ENCODE results near the gene GPR35.

GPR35 gene

DNA sequence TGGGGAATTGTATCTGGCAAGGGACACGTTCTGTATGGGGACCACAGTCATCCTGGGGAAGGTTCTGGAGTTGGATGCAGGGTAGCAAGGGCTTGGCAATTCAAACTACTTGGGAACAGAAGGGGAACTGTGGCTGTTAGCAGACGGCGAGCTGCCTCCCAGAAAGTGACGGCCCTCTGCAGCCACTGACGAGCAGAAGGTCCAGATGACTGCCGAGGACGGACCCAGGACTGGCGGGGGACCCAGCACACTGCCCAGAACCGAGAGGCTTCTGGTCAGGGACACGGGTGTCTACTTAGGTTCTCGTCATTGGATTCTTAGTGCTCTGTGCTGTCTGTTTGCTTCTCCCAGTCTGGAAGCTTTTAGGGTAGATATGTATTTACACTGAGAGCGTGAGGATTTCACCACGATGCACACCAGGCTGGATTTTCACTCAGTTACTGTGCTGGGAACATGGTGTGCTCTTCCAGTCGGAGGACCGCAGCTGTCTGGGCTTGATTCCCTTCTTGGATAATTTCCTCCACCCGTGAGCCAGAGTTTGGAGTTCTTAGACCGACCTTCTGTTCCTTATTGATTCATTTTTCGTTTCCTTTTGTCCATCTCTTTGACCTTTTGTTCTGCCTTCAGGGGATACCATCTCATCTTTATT is 13.4 kb downstream of the GPR35 start:
- H3K9ac ChIP-seq (ENCODE audit: low read length), result no peak overlapping the region
- H3K36me3 ChIP-seq (ENCODE audit: insufficient read depth, low read length), result no peaks in the 10 kb centered on the region
- no peaks in the 10 kb centered on the region for H3K9me3 ChIP-seq (ENCODE audit: low read length)
- H3K4me3 ChIP-seq (ENCODE audit: low read depth in 1 of 2, low read length in 2 of 2), result no peak overlapping the region
- peaks cover 0 to 8% of the 10 kb centered on the region in 2 donors for H3K27me3 ChIP-seq (ENCODE audit: control insufficient read depth in 1 of 2, insufficient read depth in 2 of 2, low read length in 2 of 2)
- no peak overlapping the region for H3K27ac ChIP-seq (ENCODE audit: low read depth, low read length)
- H3K4me1 ChIP-seq (ENCODE audit: insufficient read depth, low read length), result no peaks in the 10 kb centered on the region

DNA sequence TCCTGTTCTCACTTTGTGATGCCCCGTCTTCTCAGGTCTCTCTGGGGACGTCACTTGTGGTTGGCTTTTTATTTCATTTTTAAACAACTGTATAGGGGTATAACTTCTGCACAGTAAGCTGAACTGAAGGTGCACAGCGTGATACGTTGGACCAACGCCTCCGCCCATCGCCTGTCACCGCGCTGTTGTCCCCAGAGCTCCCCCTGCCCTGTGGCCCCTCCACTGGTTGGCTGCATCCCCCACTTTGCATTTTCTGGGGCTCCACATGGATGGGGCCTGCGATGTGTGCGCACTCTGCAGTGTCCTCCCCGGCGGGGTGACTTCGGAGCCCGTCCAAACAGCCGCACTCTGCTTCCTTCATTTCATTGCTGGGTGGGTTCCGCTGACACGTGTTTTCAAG is 14.3 kb downstream of the GPR35 start:
- Histone ChIP-seq H3K4me3 (ENCODE audit: low read depth in 1 of 2, low read length in 2 of 2) (no peak overlapping the region), H3K9ac (ENCODE audit: low read length) (no peak overlapping the region), H3K27me3 (ENCODE audit: control insufficient read depth in 1 of 2, insufficient read depth in 2 of 2, low read length in 2 of 2) (peaks cover 0 to 12% of the 10 kb centered on the region in 2 donors)

DNA sequence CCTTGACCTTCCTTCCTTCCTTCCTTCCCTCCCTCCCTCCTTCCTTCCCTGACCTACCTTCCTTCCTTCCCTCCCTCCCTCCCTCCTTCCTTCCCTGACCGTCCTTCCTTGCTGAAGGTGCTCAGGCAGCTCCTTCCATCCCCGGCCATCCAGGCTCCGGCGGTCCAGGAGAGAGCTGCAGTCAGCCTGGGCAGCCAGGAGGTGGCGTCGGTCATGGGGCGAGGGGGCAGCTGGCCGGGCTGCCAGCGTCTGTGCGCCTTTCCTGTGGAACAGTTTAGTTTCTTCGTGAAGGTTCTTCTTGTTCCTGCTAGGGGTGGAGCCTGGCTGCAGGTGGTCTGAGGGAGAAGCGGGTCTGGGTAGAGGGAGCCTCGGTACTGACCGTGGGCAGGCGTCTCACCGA is 15.7 kb downstream of the GPR35 start:
- no peak overlapping the region for H3K27ac ChIP-seq (ENCODE audit: low read depth, low read length)
- H3K36me3 ChIP-seq (ENCODE audit: insufficient read depth, low read length), result no peaks in the 10 kb centered on the region
- H3K9ac ChIP-seq (ENCODE audit: low read length), result no peak overlapping the region
- no peaks in the 10 kb centered on the region for H3K4me1 ChIP-seq (ENCODE audit: insufficient read depth, low read length)
- H3K4me3 ChIP-seq (ENCODE audit: low read depth in 1 of 2, low read length in 2 of 2), result no peak overlapping the region
- H3K9me3 ChIP-seq (ENCODE audit: low read length), result no peaks in the 10 kb centered on the region
- H3K27me3 ChIP-seq (ENCODE audit: control insufficient read depth in 1 of 2, insufficient read depth in 2 of 2, low read length in 2 of 2), result peaks cover 0 to 16% of the 10 kb centered on the region in 2 donors

More for the DNA sequence above, 14.3 kb downstream of the GPR35 start:
- Histone ChIP-seq H3K36me3 (ENCODE audit: insufficient read depth, low read length) (no peaks in the 10 kb centered on the region), H3K4me1 (ENCODE audit: insufficient read depth, low read length) (no peaks in the 10 kb centered on the region), H3K9me3 (ENCODE audit: low read length) (no peaks in the 10 kb centered on the region), H3K27ac (ENCODE audit: low read depth, low read length) (no peak overlapping the region)

DNA sequence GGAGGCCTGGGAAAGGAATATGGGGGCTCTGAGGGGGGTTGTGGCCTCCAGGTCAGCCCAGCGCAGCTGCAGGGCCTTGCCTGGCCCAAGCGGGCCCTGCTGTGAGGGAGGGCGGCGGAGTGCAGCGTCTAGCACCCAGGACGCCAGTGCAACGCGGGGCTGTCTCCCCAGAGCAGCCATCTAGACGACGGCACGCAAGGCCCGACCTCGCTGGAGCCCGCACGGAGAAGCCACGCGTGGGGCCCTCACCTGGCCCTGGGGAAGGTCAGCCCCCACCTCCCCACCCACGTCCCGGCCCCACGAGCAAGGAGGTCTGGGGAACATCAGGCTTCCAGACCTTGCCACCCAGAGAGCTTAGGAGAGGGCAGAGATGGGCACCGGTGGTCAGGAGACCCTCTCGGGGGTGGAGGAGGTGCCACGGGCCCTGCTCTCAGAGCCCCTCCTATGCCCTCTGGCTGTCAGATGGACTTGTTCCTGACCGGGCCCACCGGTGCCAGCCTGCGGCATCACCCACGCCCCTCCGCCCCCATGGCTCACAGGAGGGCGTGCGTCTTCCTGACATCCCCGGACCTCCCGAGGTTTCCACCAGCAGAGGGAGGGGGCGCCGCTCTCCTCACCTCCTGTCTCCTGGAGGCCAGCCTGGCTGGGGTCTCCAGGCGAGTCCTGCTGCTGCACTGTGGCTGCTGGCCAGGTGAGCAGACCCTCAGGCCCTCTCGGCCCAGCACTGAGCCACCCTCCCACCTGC is 17.0 kb downstream of the GPR35 start:
- H3K9me3 ChIP-seq (ENCODE audit: low read length), result no peaks in the 10 kb centered on the region
- no peak overlapping the region for H3K4me3 ChIP-seq (ENCODE audit: low read depth in 1 of 2, low read length in 2 of 2)
- peaks cover 0 to 27% of the 10 kb centered on the region in 2 donors for H3K27me3 ChIP-seq (ENCODE audit: control insufficient read depth in 1 of 2, insufficient read depth in 2 of 2, low read length in 2 of 2)
- no peak overlapping the region for H3K27ac ChIP-seq (ENCODE audit: low read depth, low read length)
- H3K9ac ChIP-seq (ENCODE audit: low read length), result no peak overlapping the region
- H3K36me3 ChIP-seq (ENCODE audit: insufficient read depth, low read length), result no peaks in the 10 kb centered on the region
- no peaks in the 10 kb centered on the region for H3K4me1 ChIP-seq (ENCODE audit: insufficient read depth, low read length)

DNA sequence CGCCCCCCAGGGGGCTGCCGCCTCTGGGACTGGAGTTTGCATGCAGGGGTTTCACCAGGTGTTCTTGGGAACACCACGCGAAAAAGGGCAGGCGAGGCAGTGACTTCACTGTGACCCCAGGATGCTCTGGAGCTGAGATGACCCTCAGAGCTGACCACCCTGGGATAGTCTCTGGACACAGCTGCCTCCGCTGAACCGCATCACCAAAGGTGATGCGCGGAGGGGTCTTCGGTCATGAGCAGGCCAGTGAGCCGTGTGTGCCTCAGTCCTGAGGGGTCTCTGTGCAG is 17.5 kb downstream of the GPR35 start:
- no peaks in the 10 kb centered on the region for H3K9me3 ChIP-seq (ENCODE audit: low read length)
- H3K36me3 ChIP-seq (ENCODE audit: insufficient read depth, low read length), result no peaks in the 10 kb centered on the region
- H3K27me3 ChIP-seq (ENCODE audit: control insufficient read depth in 1 of 2, insufficient read depth in 2 of 2, low read length in 2 of 2), result peaks cover 0 to 29% of the 10 kb centered on the region in 2 donors
- no peak overlapping the region for H3K27ac ChIP-seq (ENCODE audit: low read depth, low read length)
- no peak overlapping the region for H3K4me3 ChIP-seq (ENCODE audit: low read depth in 1 of 2, low read length in 2 of 2)
- no peaks in the 10 kb centered on the region for H3K4me1 ChIP-seq (ENCODE audit: insufficient read depth, low read length)
- no peak overlapping the region for H3K9ac ChIP-seq (ENCODE audit: low read length)

DNA sequence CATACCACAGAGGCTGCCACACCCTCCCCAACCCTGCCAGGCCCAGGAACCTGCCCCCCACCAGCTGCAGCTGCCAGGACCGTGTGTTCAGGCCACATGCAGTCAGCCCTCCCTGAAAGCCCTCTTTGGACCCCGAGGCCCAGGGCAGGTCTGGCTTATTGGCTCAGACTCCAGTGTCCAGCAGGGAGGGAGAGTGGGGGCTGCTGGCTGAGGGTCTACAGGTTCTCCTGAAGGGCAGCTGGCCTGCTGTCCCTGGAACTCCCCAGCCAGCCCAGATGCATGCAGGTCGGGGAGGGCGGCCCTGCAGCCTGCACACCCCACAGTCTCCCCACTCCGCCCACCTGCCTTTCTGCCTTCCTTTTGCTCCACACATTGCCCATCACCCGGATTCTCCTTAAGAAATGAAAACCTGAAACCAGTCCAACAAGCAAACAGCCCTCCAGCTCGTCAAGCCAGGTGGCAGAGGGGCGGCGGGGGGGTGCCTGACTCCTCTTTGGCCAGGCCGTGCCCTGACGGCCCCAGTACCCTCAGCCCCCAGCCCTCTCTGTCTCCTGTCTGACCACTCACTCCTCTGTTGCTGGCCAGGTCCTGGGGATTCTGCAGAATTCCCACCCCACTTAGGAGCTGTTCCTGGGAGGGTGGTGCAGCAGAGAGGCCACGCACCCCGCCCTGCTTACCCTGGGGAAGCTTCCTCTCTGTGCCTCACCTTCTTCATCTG is 18.0 kb downstream of the GPR35 start:
- H3K27me3 ChIP-seq (ENCODE audit: control insufficient read depth in 1 of 2, insufficient read depth in 2 of 2, low read length in 2 of 2), result peaks cover 0 to 29% of the 10 kb centered on the region in 2 donors
- no peak overlapping the region for H3K27ac ChIP-seq (ENCODE audit: low read depth, low read length)
- H3K4me1 ChIP-seq (ENCODE audit: insufficient read depth, low read length), result no peaks in the 10 kb centered on the region
- H3K9ac ChIP-seq (ENCODE audit: low read length), result no peak overlapping the region
- H3K9me3 ChIP-seq (ENCODE audit: low read length), result no peaks in the 10 kb centered on the region
- H3K4me3 ChIP-seq (ENCODE audit: low read depth in 1 of 2, low read length in 2 of 2), result no peak overlapping the region
- no peaks in the 10 kb centered on the region for H3K36me3 ChIP-seq (ENCODE audit: insufficient read depth, low read length)

DNA sequence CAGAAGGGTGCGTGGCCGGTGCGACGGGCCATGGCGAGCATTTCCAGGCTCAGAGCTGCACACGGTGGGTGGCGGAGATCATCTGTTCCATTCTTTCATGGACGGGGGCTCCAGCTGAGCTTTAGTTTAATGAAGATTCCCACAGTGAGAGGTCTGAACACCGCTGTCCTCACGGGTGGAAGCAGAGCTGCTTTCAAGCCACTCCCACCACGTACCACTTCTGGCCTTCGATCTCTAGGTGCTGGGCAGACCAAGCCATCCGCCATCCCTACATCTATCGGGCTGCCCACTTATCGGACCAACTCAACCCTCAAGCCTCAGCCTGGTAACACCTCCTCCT is 18.5 kb downstream of the GPR35 start:
- no peaks in the 10 kb centered on the region for H3K9me3 ChIP-seq (ENCODE audit: low read length)
- H3K27me3 ChIP-seq (ENCODE audit: control insufficient read depth in 1 of 2, insufficient read depth in 2 of 2, low read length in 2 of 2), result peaks cover 0 to 29% of the 10 kb centered on the region in 2 donors
- no peaks in the 10 kb centered on the region for H3K4me1 ChIP-seq (ENCODE audit: insufficient read depth, low read length)
- no peaks in the 10 kb centered on the region for H3K36me3 ChIP-seq (ENCODE audit: insufficient read depth, low read length)
- H3K4me3 ChIP-seq (ENCODE audit: low read depth in 1 of 2, low read length in 2 of 2), result no peak overlapping the region
- H3K9ac ChIP-seq (ENCODE audit: low read length), result no peak overlapping the region
- H3K27ac ChIP-seq (ENCODE audit: low read depth, low read length), result no peak overlapping the region

DNA sequence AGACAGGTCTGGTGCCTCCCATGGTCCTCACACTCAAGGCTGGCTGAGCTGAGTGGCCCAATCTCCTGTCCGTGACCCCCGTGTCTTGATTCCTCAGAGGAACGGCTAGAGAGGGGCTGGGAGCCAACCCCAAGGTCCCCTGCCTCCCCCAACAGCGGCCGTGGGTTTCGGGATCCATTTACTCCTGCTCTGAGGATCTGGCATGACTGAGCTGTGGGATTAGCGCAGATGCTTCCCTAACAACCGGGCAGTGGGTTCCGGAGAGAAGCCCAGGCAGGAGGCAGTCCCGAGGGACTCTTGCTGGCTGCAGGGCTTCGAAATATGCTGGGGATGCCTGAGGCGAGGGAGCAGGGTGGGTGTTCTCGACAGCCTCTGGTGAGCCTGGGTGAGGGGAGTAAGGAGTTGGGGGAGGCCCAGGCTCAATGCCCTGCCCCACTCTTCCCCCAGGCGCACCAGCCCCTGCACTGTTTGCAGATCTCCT is 18.9 kb downstream of the GPR35 start:
- H3K4me3 ChIP-seq (ENCODE audit: low read depth in 1 of 2, low read length in 2 of 2), result no peak overlapping the region
- H3K27ac ChIP-seq (ENCODE audit: low read depth, low read length), result no peak overlapping the region
- no peaks in the 10 kb centered on the region for H3K4me1 ChIP-seq (ENCODE audit: insufficient read depth, low read length)
- H3K9ac ChIP-seq (ENCODE audit: low read length), result no peak overlapping the region
- no peaks in the 10 kb centered on the region for H3K9me3 ChIP-seq (ENCODE audit: low read length)
- peaks cover 0 to 29% of the 10 kb centered on the region in 2 donors for H3K27me3 ChIP-seq (ENCODE audit: control insufficient read depth in 1 of 2, insufficient read depth in 2 of 2, low read length in 2 of 2)
- H3K36me3 ChIP-seq (ENCODE audit: insufficient read depth, low read length), result no peaks in the 10 kb centered on the region

DNA sequence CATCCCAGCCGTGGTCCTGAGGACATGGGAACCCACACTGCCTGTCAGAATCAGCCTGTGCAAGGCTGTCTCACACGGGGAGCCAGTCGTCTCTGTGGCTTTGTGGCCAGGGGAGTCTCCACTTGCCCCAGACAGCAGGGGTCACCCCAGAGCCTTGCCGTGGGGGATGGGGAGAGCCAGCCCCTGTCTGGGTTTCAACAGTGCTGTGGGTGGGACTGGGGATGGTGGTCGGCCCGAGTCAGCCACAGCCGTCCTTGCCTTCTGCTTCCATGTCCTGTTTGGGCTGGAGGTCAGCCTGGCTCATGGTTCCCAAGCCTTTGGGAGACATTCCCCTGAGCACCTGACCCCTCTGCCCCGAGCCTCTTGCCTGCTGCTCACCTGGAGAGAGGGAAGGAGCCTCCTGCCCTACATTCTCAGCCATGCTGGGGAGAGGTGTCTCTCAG is 19.6 kb downstream of the GPR35 start:
- Histone ChIP-seq H3K27me3 (ENCODE audit: control insufficient read depth in 1 of 2, insufficient read depth in 2 of 2, low read length in 2 of 2) (peaks cover 0 to 29% of the 10 kb centered on the region in 2 donors), H3K4me3 (ENCODE audit: low read depth in 1 of 2, low read length in 2 of 2) (no peak overlapping the region), H3K36me3 (ENCODE audit: insufficient read depth, low read length) (no peaks in the 10 kb centered on the region), H3K4me1 (ENCODE audit: insufficient read depth, low read length) (no peaks in the 10 kb centered on the region), H3K9ac (ENCODE audit: low read length) (no peak overlapping the region), H3K27ac (ENCODE audit: low read depth, low read length) (no peak overlapping the region), H3K9me3 (ENCODE audit: low read length) (no peaks in the 10 kb centered on the region)

DNA sequence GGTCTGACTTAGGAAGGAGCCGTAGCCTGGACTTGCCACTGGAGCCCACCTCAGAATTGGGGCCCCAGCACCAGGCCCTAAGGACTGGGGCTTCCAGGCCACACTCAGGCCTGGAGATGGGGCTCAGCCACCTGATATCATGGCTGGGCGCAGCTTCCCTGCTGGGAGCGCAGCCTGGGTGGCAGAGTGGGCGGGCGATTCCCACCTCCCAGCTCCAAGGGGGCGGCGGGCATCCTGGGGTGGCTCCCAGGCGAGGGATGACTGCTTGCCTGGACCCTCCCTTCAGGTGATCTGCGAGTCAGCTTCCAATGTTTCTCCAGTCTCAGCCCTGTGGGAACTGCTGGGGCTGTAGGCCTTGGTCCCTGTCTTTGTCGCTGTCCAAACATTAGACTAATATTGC is 20.1 kb downstream of the GPR35 start:
- Histone ChIP-seq H3K4me3 (ENCODE audit: low read depth in 1 of 2, low read length in 2 of 2) (no peak overlapping the region), H3K9ac (ENCODE audit: low read length) (no peak overlapping the region), H3K9me3 (ENCODE audit: low read length) (no peaks in the 10 kb centered on the region), H3K4me1 (ENCODE audit: insufficient read depth, low read length) (no peaks in the 10 kb centered on the region), H3K27me3 (ENCODE audit: control insufficient read depth in 1 of 2, insufficient read depth in 2 of 2, low read length in 2 of 2) (peaks cover 0 to 29% of the 10 kb centered on the region in 2 donors), H3K27ac (ENCODE audit: low read depth, low read length) (no peak overlapping the region), H3K36me3 (ENCODE audit: insufficient read depth, low read length) (no peaks in the 10 kb centered on the region)

DNA sequence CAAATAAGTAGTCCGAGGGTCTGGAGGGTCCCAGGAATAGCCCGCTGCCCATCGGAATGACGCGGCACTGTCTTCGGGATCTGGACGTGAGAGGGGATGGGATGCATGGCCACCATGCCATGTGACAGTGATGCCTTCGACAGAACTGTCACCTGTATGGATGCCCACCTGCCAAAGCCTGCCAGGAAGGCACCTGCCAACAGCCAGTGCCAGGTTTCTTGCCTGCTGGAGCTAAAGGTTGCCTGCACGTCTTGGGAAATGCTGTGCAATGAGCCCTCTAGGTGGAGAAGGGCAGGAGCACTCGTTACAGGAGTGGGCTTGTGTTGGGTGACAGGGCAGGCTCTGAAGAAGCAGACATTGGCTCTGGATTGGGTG is 20.5 kb downstream of the GPR35 start:
- Histone ChIP-seq H3K4me3 (ENCODE audit: low read depth in 1 of 2, low read length in 2 of 2) (no peak overlapping the region), H3K27me3 (ENCODE audit: control insufficient read depth in 1 of 2, insufficient read depth in 2 of 2, low read length in 2 of 2) (peaks cover 0 to 29% of the 10 kb centered on the region in 2 donors), H3K27ac (ENCODE audit: low read depth, low read length) (no peak overlapping the region)

More for the DNA sequence above, 20.5 kb downstream of the GPR35 start:
- no peaks in the 10 kb centered on the region for H3K36me3 ChIP-seq (ENCODE audit: insufficient read depth, low read length)
- H3K9me3 ChIP-seq (ENCODE audit: low read length), result no peaks in the 10 kb centered on the region
- no peak overlapping the region for H3K9ac ChIP-seq (ENCODE audit: low read length)
- no peaks in the 10 kb centered on the region for H3K4me1 ChIP-seq (ENCODE audit: insufficient read depth, low read length)

Data from muscle layer of colon (tissue), 2 donors.